Left lobe of liver (tissue), 2 donors: ENCODE measurements around the gene RHO. TPM values are rescaled to one million over a fixed set of nuclear protein-coding genes. Genes with fewer than 3 reads are reported as not detected.
"Not testable (repeated sequence)": the region's sequence is repeated elsewhere in the genome, so short reads cannot be mapped to it uniquely, and the experiment has no call there.

ENCODE experiments used
- ATAC-seq: fragments of 200-7000 bp; cut with Tn5 transposase; one replicate; pipeline ENCODE4 v1.9.1; 2020; ENCODE audit warnings: mild to moderate bottlenecking, moderate library complexity
- DNase-seq: peaks from one replicate; pipeline ENCODE4 v3.0.0-alpha.2; 2020; ENCODE audit warnings: low spot score
- total RNA-seq: library from RNA; stranded (reverse); gene quantifications from one replicate; pipeline ENCODE4 v1.2.1, GENCODE V29; 2021
- donor health status: DM: no; HTN: no; CAD: no; lungs with moderate emphysema.
- donor health status: DM: no; HTN: yes; CAD: no.

The RHO gene
- total RNA-seq, 1 donor from 2014 or later: not detected

GRCh38 chr3:129540776-129541516 is 12.5 kb downstream of the RHO start:
- no peak for ATAC-seq
- DNase-seq: no peak

- no peak for ATAC-seq
- DNase-seq: no peak
Observed at GRCh38 chr3:129542747-129543146, 14.3 kb downstream of the RHO start.

GRCh38 chr3:129543156-129543790 is 14.8 kb downstream of the RHO start, which contains the start of gene H1-8:
Gene H1-8, plus strand, starts transcription at chr3:129543175. Its CDS starts 44 bp downstream, at chr3:129543219.
- DNase-seq (no peak), ATAC-seq (no peak)

- DNase-seq (no peak), ATAC-seq (peak; percentile 40)
Observed at GRCh38 chr3:129543999-129544398, 15.6 kb downstream of the RHO start.

GRCh38 chr3:129545951-129546350 is 17.5 kb downstream of the RHO start:
- ATAC-seq, DNase-seq: not testable (repeated sequence)

- ATAC-seq: no peak
- DNase-seq: no peak
Observed at GRCh38 chr3:129547241-129547640, 18.8 kb downstream of the RHO start.

- ATAC-seq: no peak
- DNase-seq: no peak
Observed at GRCh38 chr3:129548104-129548965, 19.9 kb downstream of the RHO start.

GRCh38 chr3:129549006-129549800 is 20.8 kb downstream of the RHO start:
- no peak for ATAC-seq
- no peak for DNase-seq

- DNase-seq: no peak
- no peak for ATAC-seq
Observed at GRCh38 chr3:129549805-129550204, 21.4 kb downstream of the RHO start.

- ATAC-seq: no peak
Observed at GRCh38 chr3:129552287-129553050, 24.0 kb downstream of the RHO start.

GRCh38 chr3:129553171-129553570 is 24.7 kb downstream of the RHO start:
- no peak for ATAC-seq
- DNase-seq: no peak

More at GRCh38 chr3:129552287-129553050, 24.0 kb downstream of the RHO start:
- no peak for DNase-seq

GRCh38 chr3:129553719-129554118 is 25.3 kb downstream of the RHO start:
- ATAC-seq (peak; percentile 34), DNase-seq (no peak)

- ATAC-seq (no peak), DNase-seq (no peak)
Observed at GRCh38 chr3:129554356-129555152, 26.1 kb downstream of the RHO start.

- DNase-seq (no peak), ATAC-seq (no peak)
Observed at GRCh38 chr3:129555153-129555550, 26.7 kb downstream of the RHO start.

GRCh38 chr3:129555616-129556357 is 27.3 kb downstream of the RHO start:
- DNase-seq (no peak), ATAC-seq (no peak)

GRCh38 chr3:129556358-129556695 is 27.9 kb downstream of the RHO start:
- no peak for ATAC-seq
- no peak for DNase-seq

- DNase-seq (no peak), ATAC-seq (no peak)
Observed at GRCh38 chr3:129556890-129557547, 28.6 kb downstream of the RHO start.

- DNase-seq: no peak
- ATAC-seq: no peak
Observed at GRCh38 chr3:129557548-129557894, 29.1 kb downstream of the RHO start.
